HG03025 (cell line): Measurements from ENCODE around the gene ZNF789.

ENCODE experiments used
- ATAC-seq: cut with Tn5 transposase; IDR thresholded peaks from one replicate; pipeline ENCODE4 v1.9.1; 2021; ENCODE audit warnings: mild to moderate bottlenecking, moderate library complexity; ENCODE audit not compliant: unreplicated experiment, low FRiP score

The ZNF789 gene

GRCh38 chr7:99457650-99458493, 14.8 kb upstream of the ZNF789 start:
- ATAC-seq: no peak

- no peak for ATAC-seq
These were observed 13.6 kb upstream of the ZNF789 start for GRCh38 chr7:99459087-99459486.

DNA sequence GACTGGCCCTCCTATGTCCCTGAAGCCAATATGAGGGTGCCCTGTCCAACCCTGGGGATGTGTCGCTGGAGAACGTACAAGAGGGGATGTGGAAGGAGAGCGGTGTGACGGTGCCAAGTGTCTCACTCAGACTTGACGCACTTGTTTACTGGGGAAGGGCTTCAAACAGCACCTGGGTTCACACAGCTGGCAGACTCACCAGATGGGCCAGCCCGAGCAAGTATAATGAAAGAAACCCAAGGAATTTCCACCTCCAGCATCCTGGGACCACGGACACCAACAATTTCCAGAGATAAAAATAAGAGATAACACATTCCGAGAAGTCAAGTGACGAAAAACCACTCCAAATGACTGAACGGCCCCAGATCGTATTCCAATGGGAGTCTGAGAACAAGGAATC, 12.0 kb upstream of the ZNF789 start:
- ATAC-seq: no peak

DNA sequence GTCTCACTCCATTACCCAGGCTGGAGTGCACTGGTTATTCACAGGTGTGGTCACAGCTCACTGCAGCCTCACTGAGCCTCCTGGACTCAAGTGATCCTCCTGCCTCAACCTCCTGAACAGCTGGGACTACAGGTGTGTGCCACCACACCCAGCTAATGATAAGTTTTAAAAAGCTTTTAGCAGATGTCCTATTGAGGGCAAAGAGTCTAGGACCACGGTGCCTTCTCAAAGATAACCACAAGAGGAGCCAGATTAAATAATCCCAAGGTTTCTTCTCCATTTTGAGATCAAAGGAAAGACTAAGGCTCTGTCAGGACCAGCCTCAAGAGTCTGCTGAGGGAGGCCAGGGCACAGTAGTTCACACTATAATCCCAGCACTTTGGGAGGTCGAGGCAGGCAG, 11.5 kb upstream of the ZNF789 start:
- no peak for ATAC-seq

DNA sequence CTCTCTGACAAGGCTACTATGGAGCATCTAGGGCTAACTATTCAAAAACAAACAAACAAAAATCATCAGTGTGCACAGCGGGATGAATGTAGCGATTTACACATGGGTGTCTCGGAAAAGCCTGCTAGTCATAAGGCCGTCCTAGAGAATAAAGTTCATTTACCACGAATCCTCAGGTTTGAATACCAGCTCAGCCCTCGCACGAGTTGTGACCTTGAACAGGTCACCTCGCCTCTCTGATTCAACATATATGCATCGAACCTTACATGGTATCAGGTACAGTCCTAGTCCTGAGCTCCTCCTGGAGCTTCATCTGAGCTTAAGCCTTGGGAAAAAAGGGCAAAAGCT, 7.3 kb upstream of the ZNF789 start:
- no peak for ATAC-seq

- ATAC-seq: no peak
These were observed 4.3 kb upstream of the ZNF789 start for GRCh38 chr7:99468336-99468918.

DNA sequence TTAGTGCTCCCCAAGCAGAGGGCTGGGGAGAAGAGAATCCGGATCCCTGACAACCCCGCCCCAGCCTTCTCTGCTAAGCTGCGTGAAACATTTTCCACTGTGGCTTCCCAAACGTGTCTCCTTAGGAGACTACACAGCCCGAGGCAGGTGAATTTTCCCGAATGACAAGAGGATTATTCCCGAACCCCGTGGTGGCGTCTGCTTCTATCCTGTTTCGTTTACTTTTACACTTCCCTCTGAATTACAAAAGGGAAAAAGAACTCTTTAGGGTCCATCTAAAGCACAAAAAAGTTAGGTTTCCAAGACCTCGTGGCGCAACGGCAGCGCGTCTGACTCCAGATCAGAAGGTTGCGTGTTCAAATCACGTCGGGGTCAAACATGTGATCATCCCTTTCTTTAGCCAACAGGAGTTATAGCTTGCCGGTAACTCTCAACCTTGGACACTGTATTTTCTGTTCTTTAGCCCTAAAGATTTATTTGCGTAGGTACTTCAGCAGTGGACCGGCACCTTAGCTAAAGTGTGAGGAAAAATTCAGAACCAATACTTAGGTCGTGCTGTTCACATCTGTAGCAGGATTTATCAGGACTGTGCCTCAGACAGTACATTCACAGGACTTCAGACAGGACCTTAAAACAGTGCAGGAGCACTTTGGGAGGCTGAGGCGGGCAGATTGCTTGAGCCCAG, 3.2 kb upstream of the ZNF789 start:
- ATAC-seq: no peak

DNA sequence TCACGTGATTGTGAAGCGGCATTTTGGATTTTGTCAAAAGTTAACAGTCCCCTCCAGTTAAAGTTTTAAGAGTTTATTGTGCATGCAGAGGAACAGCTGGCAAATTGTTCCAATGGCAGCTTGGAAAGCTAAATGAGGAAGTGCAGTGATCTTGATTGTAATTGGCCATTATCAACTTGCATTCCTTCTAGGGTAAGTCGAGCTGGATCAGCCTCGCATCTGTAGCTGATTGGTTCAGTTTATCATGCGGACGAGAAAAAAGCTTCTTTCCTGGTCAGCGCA, 566 bp downstream of the ZNF789 start:
- ATAC-seq: no peak

- no peak for ATAC-seq
These were observed 3.4 kb downstream of the ZNF789 start for GRCh38 chr7:99476107-99476506.

- ATAC-seq: no peak
These were observed 6.1 kb downstream of the ZNF789 start for GRCh38 chr7:99478464-99479440.

- ATAC-seq: no peak
These were observed 12.4 kb downstream of the ZNF789 start for GRCh38 chr7:99485094-99485493.

GRCh38 chr7:99489235-99489634, 16.5 kb downstream of the ZNF789 start:
- ATAC-seq: no peak

- no peak for ATAC-seq
These were observed 18.2 kb downstream of the ZNF789 start for GRCh38 chr7:99490878-99491277.

DNA sequence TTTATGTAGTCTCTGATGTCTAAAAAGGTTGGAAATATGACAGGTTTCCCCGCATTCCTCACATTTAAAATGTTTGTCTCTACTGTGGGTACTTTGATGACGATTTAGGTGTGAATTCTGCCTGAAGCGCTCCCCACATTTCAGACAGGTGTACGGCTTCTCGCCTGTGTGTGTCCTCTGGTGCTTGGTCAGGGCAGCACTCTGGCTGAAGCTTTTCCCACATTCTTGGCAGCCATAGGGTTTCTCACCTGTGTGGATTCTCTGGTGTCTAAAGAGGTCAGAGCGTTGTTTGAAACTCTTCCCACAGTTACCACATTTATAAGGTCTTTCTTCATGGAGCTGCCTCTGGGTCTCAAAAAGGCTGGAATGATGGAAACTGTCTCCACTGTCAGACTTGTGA, 21.1 kb downstream of the ZNF789 start:
- no peak for ATAC-seq

DNA sequence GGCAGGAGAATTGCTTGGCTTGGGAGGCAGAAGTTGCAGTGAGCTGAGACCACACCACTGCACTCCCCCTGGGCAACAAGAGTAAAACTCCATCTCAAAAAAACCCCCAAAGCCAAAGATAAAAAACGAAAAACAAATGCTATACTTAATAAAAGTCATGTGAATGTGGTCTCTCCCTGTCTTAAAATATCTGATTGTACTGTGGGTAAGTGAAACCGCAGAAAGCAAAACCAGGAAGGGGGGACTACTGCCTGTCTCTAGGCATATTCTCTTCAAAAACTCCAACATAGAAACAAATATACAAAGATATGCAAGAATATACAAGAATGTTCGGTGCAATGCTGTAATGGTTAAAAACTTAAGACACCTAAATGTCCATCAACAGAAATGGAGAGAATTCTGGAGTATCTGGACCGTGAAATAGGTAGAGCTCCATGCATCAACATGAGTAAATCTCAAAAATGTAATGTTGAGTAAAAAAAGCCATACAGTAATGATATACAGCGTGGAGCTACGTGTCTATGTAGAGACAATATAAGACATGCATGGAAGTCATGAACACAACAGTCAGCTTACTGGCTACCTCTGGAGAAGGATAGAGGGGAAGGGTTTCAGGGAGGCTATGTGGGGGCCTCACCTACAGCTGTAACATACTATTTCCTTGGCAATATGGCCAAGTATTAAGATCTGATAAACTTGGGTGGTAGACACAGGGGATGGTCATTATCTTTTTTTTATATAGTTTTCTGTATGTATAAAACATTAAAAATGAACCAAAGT, 25.3 kb downstream of the ZNF789 start:
- no peak for ATAC-seq

DNA sequence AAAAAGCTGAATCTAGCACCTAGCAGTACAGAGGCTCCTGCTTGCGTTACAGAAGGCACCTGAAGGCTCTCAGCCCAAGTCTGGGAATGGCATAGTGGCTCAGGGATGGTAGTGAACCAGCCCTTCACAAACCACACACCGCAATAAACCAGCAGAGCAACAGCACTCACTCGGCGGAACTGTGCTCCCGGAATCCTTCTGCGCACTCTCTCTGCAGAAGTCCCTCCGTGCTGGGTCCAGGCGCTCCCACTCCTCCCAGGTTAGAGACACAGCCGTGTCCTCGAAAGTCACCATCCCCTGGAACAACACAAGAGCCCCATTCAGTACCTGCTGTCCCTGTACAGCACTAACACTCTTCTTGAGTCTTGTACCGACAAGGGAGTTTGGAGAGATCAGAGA, 25.9 kb downstream of the ZNF789 start:
- ATAC-seq: no peak

DNA sequence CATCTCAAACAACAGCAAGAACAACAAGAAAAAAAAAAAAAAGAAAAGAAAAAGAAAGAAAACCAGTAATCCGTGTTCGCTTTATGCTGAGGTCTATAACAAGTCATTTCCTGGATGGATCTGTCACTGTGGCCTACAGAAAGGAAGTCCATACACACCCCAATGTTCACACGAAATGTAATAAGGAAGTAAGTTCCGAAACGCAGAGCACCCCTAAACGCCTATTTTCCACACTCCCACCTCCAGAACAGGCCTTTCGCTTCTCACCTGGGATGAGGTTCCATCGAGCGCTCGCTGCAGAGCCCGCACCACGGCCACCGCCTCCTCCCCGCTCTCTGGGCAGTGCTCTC, 26.7 kb downstream of the ZNF789 start:
- ATAC-seq: no peak

DNA sequence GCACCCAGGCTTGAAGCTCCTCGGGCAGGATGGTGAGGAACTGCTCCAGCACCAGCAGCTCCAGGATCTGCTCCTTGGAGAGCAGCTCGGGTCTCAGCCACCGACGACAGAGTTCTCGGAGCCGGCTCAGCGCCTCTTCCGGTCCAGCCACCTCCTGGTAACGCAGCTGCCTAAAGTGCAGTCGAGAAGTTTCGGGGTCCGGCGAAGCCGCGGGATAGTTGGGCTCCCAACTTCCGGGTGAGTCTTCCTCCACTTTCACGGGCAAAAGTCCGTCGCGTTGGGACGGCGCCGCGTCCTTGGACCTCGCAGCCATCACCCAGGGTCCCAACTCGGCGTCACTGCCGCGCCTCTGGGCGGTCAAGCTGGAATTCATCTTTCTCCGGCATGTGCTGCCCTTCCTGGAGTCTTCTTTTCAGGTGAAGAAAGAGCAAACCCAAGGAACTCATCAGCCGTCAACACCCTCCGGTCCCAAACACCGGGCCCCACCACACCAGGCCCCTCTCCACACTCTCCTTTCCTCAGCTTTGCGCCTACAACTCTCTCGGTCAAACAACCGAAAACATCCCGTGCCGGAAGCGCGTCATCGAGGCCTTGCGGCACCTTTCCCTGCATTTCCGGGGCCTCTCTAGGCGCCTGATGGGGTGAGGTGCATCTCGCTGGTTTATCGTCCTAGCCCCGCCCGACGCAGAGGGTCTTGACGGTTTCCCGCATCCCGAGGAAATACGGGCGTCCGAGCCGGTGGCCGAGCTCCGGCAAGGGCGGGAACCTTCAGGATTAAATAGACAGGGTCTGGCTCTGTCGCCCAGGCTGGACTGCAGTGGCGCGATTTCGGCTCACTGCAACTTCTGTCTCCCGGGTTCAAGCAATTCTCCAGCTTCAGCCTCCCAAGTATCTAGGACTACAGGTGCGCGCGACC, 27.3 kb downstream of the ZNF789 start, which contains the start of gene ZNF394:
TSS of gene ZNF394 (minus strand) at position 561 of the 916 bp plus-strand sequence. CDS start at position 373, 188 bp downstream.
- ATAC-seq: no peak

DNA sequence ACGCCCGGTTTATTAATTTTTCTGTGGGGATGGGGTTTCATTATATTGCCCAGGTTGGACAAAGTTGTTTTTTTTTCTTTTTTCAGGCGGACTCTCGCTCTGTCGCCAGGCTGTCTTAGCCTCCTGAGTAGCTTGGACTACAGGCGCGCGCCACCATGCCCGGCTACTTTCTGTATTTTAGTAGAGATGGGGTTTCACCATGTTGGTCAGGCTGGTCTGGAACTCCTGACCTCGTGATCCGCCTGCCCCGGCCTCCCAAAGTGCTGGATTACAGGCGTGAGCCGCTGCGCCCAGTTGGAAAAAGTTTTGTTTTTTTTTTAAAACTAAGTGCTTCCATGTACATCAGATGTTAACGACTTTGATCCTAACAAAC, 27.9 kb downstream of the ZNF789 start:
- no peak for ATAC-seq
